AG09309 (cell line): ENCODE data around the gene NTSR2.

ENCODE experiments used
- DNase-seq: peaks from one replicate; pipeline ENCODE4 v3.0.0-alpha.2; 2010; ENCODE audit warnings: low read depth
- H3K4me3 ChIP-seq: 2 replicates; pipeline ENCODE4 v1.5.1; 2011; ENCODE audit warnings: mild to moderate bottlenecking, low read depth, low read length, moderate library complexity; ENCODE audit not compliant: control insufficient read depth
- CTCF ChIP-seq: IDR thresholded peaks from 2 replicates; pipeline ENCODE4 v1.5.1; 2011; ENCODE audit warnings: mild to moderate bottlenecking, low read depth, low read length, inconsistent platforms; ENCODE audit not compliant: insufficient read depth, control insufficient read depth; ENCODE audit errors: missing control alignments

Gene NTSR2

DNA sequence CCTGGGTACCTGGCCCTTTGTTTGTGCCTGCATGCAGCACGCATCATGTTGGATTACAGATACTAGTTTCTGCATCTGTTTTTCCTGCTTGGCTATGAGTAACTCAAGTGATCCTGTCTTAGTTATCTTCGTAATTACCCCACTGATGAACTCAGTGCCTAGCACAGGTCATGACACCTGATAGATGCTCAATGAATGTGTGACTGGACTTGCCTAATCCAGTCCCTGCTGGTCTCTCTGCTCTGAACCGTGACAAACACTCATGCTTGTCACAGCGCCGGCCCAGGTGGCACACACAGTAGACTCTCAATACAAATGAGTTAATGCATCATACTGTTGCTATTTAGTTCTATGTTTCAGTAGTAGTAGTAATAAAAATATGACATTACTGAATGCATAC, 31.2 kb upstream of the NTSR2 start:
- TF ChIP-seq CTCF, result no peak
- H3K4me3 ChIP-seq, result no peak overlapping the region
- DNase-seq, result no peak

GRCh38 chr2:11699686-11700670, 30.0 kb upstream of the NTSR2 start:
- no peak for DNase-seq
- TF ChIP-seq CTCF, result no peak
- H3K4me3 ChIP-seq, result no peak overlapping the region

DNA sequence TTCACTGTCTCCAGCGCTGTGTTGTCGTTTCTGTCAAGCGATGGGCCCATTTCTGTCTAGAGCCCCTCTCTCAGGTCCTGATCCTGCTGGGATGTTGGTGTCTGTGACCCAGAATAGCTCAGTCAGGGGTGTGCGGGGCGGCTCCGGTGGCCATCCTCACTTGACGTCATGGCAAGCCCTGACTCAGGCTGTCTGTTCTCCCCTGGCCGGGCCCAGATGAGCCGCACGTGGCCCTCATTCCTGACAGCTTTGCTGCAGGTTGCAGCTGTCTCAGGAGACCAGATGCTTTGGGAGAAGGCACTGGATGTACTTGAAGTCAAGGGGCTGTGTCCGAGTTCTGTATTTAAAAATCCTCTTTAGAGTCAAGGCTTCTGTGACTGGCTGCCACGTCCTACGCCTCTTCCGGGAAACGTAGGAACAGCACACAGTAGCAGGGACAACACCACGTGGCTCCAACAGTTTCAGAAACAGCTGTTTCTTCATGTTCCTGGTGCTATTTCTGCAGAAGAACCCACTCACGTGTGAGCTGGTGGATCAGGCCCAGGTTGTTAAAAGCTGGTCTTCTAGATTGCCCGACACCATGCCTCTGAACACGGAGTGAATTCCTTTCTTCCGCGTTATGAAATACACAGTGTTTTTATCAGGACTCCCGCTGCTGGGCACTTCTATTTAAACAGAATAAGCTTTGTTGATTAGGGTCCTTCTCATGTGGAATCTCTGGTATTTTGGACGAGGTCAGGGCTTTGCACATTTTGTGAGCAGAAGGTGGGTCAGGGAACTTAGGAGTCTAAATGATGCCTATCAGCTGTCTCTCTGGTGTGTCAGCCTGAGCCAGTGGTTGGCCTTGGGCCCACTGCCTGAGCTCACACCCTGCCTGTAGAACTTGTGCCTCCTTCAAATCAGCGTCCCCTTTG, 28.3 kb upstream of the NTSR2 start:
- TF ChIP-seq CTCF, result no peak
- no peak for DNase-seq

GRCh38 chr2:11697103-11697871, 27.3 kb upstream of the NTSR2 start:
- no peak for TF ChIP-seq CTCF
- H3K4me3 ChIP-seq, result no peak overlapping the region
- no peak for DNase-seq

More for the DNA sequence above, 28.3 kb upstream of the NTSR2 start:
- H3K4me3 ChIP-seq, result no peak overlapping the region

- no peak overlapping the region for H3K4me3 ChIP-seq
- DNase-seq, result no peak
- TF ChIP-seq CTCF, result no peak
These were observed 26.7 kb upstream of the NTSR2 start for GRCh38 chr2:11696736-11697102.

DNA sequence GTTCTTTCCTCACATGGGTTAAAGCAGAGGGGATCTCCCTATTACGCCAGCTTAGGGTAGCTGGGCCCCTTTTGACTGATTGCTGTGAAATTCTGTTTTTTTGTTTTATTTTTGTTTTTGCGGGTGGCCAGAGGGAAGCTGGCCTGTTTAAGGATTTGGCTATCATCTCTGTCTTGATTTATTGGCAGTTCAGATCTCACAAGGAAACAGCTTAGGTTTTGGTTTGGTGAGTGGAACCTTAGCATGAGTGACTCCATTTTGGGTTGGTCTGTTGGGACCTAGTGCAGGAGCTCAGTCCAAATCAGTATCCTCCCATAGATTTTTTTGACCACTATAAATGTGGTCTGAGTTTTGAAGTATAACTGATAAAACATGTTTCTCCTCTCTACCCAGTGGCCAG, 25.6 kb upstream of the NTSR2 start:
- DNase-seq, result no peak
- no peak for TF ChIP-seq CTCF
- H3K4me3 ChIP-seq, result no peak overlapping the region
